Stimulated activated CD8-positive, alpha-beta memory T cell treated with anti-CD3 and anti-CD28 coated beads, Interleukin-7, amount 100 ng/mL, for 1 hour (primary cell): Measurements from ENCODE around the gene SLIT3.

Experiments
- DNase-seq, 2 donors: peaks; one replicate each; pipeline ENCODE4 v3.0.0-alpha.2; 2020; ENCODE audit warnings: low read depth in 2 of 2

Gene SLIT3

GRCh38 chr5:168931638-168932345, 369.1 kb downstream of the SLIT3 start:
- DNase-seq: no peak

- no peak for DNase-seq
Measured at GRCh38 chr5:168929656-168930055, 371.3 kb downstream of the SLIT3 start.

- no peak for DNase-seq
Measured at GRCh38 chr5:168925160-168925559, 375.8 kb downstream of the SLIT3 start.

- no peak for DNase-seq
Measured at GRCh38 chr5:168921147-168921866, 379.6 kb downstream of the SLIT3 start.

- DNase-seq: no peak
Measured at GRCh38 chr5:168920019-168920810, 380.7 kb downstream of the SLIT3 start.

- DNase-seq: no peak
Measured at GRCh38 chr5:168917947-168918600, 382.9 kb downstream of the SLIT3 start.

- no peak for DNase-seq
Measured at GRCh38 chr5:168916852-168917251, 384.1 kb downstream of the SLIT3 start.

- DNase-seq: no peak
Measured at GRCh38 chr5:168916266-168916665, 384.7 kb downstream of the SLIT3 start.

- no peak for DNase-seq
Measured at GRCh38 chr5:168914491-168914890, 386.4 kb downstream of the SLIT3 start.

GRCh38 chr5:168910874-168911273, 390.1 kb downstream of the SLIT3 start:
- no peak for DNase-seq

- DNase-seq: no peak
Measured at GRCh38 chr5:168908207-168908606, 392.7 kb downstream of the SLIT3 start.

- DNase-seq: no peak
Measured at GRCh38 chr5:168903061-168903460, 397.9 kb downstream of the SLIT3 start.

- DNase-seq: no peak
Measured at GRCh38 chr5:168899673-168900072, 401.3 kb downstream of the SLIT3 start.

GRCh38 chr5:168899264-168899663, 401.7 kb downstream of the SLIT3 start:
- DNase-seq: no peak

GRCh38 chr5:168898247-168898911, 402.6 kb downstream of the SLIT3 start:
- no peak for DNase-seq

GRCh38 chr5:168897387-168898122, 403.4 kb downstream of the SLIT3 start:
- DNase-seq: no peak

- no peak for DNase-seq
Measured at GRCh38 chr5:168895295-168896071, 405.5 kb downstream of the SLIT3 start.

- DNase-seq: no peak
Measured at GRCh38 chr5:168893283-168893682, 407.7 kb downstream of the SLIT3 start.

- no peak for DNase-seq
Measured at GRCh38 chr5:168892618-168893186, 408.2 kb downstream of the SLIT3 start.
